HepG2 (cell line): ENCODE data around the gene RNF4. TPM values are rescaled to one million over a fixed set of nuclear protein-coding genes. Genes with fewer than 3 reads are reported as not detected.

Experiments used
- CBX5 ChIP-seq: sonication (generic); formaldehyde crosslinking; IDR thresholded peaks from 2 replicates; pipeline ENCODE4 v1.4.0; 2020; ENCODE audit warnings: missing genetic modification reagents, borderline replicate concordance
- ELF4 ChIP-seq: sonication (generic); formaldehyde crosslinking; IDR thresholded peaks from 2 replicates; pipeline ENCODE4 v1.5.0; 2020; ENCODE audit warnings: missing genetic modification reagents, mild to moderate bottlenecking, moderate library complexity, borderline replicate concordance
- MTA1 ChIP-seq: sonication (generic); formaldehyde crosslinking; IDR thresholded peaks from 2 replicates; pipeline ENCODE4 v1.4.0; 2020; ENCODE audit warnings: missing genetic modification reagents, mild to moderate bottlenecking, borderline replicate concordance
- NFATC3 ChIP-seq: sonication (generic); formaldehyde crosslinking; IDR thresholded peaks from 2 replicates; pipeline ENCODE4 v1.5.1; 2020; ENCODE audit warnings: mild to moderate bottlenecking, missing genetic modification reagents
- RAD21 ChIP-seq: fragments of 450-650 bp; formaldehyde crosslinking; IDR thresholded peaks from 2 replicates; pipeline ENCODE4 v1.5.0; 2020; ENCODE audit warnings: mild to moderate bottlenecking
- SAP130 ChIP-seq: IDR thresholded peaks from 2 replicates; pipeline ENCODE4 v1.6.1; 2016; ENCODE audit warnings: low read depth
- SRY ChIP-seq: sonication (generic); formaldehyde crosslinking; IDR thresholded peaks from 2 replicates; pipeline ENCODE4 v1.8.0; 2022; ENCODE audit warnings: mild to moderate bottlenecking, missing genetic modification reagents
- ZBTB21 ChIP-seq: sonication (generic); formaldehyde crosslinking; IDR thresholded peaks from 2 replicates; pipeline ENCODE4 v1.4.0; 2020; ENCODE audit warnings: missing genetic modification reagents
- ZMAT3 ChIP-seq: sonication (generic); formaldehyde crosslinking; conservative IDR thresholded peaks from 2 replicates; pipeline ENCODE4 v1.7.0; 2021; ENCODE audit warnings: missing genetic modification reagents
- ZNF33B ChIP-seq: sonication (generic); formaldehyde crosslinking; IDR thresholded peaks from 2 replicates; pipeline ENCODE4 v1.5.1; 2020; ENCODE audit warnings: mild to moderate bottlenecking, missing genetic modification reagents
- ZNF556 ChIP-seq: sonication (generic); formaldehyde crosslinking; IDR thresholded peaks from 2 replicates; pipeline ENCODE4 v1.4.0; 2020; ENCODE audit warnings: mild to moderate bottlenecking, missing genetic modification reagents, borderline replicate concordance
- ZNF644 ChIP-seq: IDR thresholded peaks from 2 replicates; pipeline ENCODE4 v1.6.1; 2016; ENCODE audit warnings: low read depth
- ZNF660 ChIP-seq: sonication (generic); formaldehyde crosslinking; IDR thresholded peaks from 2 replicates; pipeline ENCODE4 v1.5.1; 2020; ENCODE audit warnings: mild to moderate bottlenecking, low read depth, missing genetic modification reagents, borderline replicate concordance
- polyA plus RNA-seq, 8 experiments: library from polyadenylated mRNA; depleted of rRNA in 3 of 8; stranded (reverse) in 7 of 8; unstranded in 1 of 8; fragments of >200 nt; fragmentation: Illumina TruSeq in 4 of 8; extraction: Trizol in 4 of 8; gene quantifications; 2 replicates each; pipeline versions ENCODE4 v1.2.1 to v1.2.3, GENCODE V29; 2011 to 2016; ENCODE audit warnings: low read depth in 4 of 8, missing spikeins in 1 of 8, mixed read lengths in 1 of 8; ENCODE audit not compliant: insufficient read depth in 1 of 8
- total RNA-seq, 5 experiments: library from RNA; depleted of rRNA; stranded (reverse); fragments of >200 nt; fragmentation: Illumina TruSeq; extraction: Trizol; gene quantifications; 2 replicates each; pipeline ENCODE4 v1.2.3, GENCODE V29; 2016; ENCODE audit warnings: low read depth in 1 of 5
- TF ChIP-seq, protein P1 (sequence below): sonication (generic); formaldehyde crosslinking; IDR thresholded peaks from 2 replicates; pipeline ENCODE4 v1.4.0; 2020; ENCODE audit warnings: mild to moderate bottlenecking, missing genetic modification reagents
- TF ChIP-seq, protein P2 (sequence below): IDR thresholded peaks from 2 replicates; pipeline ENCODE4 v1.6.1; 2018; ENCODE audit warnings: missing genetic modification reagents
- TF ChIP-seq, protein P3 (sequence below): sonication (generic); formaldehyde crosslinking; IDR thresholded peaks from 2 replicates; pipeline ENCODE4 v1.4.0; 2020; ENCODE audit warnings: mild to moderate bottlenecking, missing genetic modification reagents, borderline replicate concordance
- TF ChIP-seq, protein P4 (sequence below): fragments of 450-650 bp; IDR thresholded peaks from 2 replicates; pipeline ENCODE4 v1.6.1; 2016
- TF ChIP-seq, protein P5 (sequence below): sonication (generic); formaldehyde crosslinking; conservative IDR thresholded peaks from 2 replicates; pipeline ENCODE4 v1.8.1; 2023; ENCODE audit warnings: missing genetic modification reagents

RNF4 gene
- total and polyA plus RNA-seq, 2 of the 13 experiments (the other 11 are each of a cell fraction or from before 2014, with no cell fraction given) = 38.1 to 45.1 TPM

DNA sequence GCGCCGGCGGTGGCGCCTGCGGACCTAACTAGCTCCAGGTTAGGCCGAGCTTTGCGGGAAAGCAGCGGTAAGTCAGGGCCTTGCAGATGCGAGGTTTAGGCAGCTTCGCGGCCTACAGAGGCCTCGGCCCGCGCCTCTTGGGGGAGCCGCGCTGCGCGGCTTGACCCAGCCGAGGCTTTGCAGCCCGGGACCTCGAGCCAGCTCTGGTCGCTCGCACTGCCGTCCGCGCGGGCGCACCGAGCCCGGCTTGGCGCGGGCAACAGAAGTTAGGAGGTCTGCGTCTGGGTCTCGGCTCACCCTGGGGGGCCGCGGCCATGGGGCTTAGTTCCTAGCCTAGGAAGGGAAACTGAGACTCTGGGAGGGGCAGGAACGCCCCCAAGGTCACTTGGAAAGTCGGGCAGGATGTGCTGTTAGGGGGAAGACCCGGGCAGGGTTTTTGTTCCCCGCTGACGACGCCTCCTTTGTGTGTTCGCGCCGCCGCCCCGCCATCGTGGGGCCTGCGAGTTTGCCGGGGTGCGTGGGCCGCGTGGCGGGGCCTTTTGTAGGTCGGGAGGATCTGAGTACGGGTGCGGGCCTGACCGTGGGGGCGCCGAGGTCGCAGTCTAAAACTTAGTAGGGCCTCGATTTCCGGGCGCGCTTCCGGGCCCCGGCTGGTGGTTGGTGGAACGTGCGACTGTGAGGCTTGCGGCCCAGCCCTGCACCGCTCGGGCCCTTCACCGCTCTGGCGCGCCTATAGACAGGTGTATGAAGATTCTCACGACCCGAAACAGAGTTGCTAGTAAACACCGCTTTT, 482 bp downstream of the RNF4 start (continued):
- TF ChIP-seq RAD21 = no peak
- peak; percentile 33; the same call in 1 of the 2 replicates for TF ChIP-seq ELF4 (CRISPR knock-in tag)
- TF ChIP-seq SAP130 (CRISPR knock-in tag) = peak; percentile 69
- TF ChIP-seq ZNF660 (CRISPR knock-in tag) = no peak
- no peak for TF ChIP-seq ZNF644 (CRISPR knock-in tag)
- TF ChIP-seq, protein P1, sequence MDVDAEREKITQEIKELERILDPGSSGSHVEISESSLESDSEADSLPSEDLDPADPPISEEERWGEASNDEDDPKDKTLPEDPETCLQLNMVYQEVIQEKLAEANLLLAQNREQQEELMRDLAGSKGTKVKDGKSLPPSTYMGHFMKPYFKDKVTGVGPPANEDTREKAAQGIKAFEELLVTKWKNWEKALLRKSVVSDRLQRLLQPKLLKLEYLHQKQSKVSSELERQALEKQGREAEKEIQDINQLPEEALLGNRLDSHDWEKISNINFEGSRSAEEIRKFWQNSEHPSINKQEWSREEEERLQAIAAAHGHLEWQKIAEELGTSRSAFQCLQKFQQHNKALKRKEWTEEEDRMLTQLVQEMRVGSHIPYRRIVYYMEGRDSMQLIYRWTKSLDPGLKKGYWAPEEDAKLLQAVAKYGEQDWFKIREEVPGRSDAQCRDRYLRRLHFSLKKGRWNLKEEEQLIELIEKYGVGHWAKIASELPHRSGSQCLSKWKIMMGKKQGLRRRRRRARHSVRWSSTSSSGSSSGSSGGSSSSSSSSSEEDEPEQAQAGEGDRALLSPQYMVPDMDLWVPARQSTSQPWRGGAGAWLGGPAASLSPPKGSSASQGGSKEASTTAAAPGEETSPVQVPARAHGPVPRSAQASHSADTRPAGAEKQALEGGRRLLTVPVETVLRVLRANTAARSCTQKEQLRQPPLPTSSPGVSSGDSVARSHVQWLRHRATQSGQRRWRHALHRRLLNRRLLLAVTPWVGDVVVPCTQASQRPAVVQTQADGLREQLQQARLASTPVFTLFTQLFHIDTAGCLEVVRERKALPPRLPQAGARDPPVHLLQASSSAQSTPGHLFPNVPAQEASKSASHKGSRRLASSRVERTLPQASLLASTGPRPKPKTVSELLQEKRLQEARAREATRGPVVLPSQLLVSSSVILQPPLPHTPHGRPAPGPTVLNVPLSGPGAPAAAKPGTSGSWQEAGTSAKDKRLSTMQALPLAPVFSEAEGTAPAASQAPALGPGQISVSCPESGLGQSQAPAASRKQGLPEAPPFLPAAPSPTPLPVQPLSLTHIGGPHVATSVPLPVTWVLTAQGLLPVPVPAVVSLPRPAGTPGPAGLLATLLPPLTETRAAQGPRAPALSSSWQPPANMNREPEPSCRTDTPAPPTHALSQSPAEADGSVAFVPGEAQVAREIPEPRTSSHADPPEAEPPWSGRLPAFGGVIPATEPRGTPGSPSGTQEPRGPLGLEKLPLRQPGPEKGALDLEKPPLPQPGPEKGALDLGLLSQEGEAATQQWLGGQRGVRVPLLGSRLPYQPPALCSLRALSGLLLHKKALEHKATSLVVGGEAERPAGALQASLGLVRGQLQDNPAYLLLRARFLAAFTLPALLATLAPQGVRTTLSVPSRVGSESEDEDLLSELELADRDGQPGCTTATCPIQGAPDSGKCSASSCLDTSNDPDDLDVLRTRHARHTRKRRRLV (CRISPR knock-in tag) = no peak
- no peak for TF ChIP-seq ZBTB21
- TF ChIP-seq, protein P2, sequence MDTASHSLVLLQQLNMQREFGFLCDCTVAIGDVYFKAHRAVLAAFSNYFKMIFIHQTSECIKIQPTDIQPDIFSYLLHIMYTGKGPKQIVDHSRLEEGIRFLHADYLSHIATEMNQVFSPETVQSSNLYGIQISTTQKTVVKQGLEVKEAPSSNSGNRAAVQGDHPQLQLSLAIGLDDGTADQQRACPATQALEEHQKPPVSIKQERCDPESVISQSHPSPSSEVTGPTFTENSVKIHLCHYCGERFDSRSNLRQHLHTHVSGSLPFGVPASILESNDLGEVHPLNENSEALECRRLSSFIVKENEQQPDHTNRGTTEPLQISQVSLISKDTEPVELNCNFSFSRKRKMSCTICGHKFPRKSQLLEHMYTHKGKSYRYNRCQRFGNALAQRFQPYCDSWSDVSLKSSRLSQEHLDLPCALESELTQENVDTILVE (CRISPR knock-in tag) = no peak
- TF ChIP-seq MTA1 (CRISPR knock-in tag) = 0 out of 2 replicates have a peak, but pooled peaks have one; percentile 3
- TF ChIP-seq CBX5 (CRISPR knock-in tag) = 0 out of 2 replicates have a peak, but pooled peaks have one; percentile 37
- peak; percentile 86; the same call in 1 of the 2 replicates for TF ChIP-seq ZMAT3 (CRISPR knock-in tag)
- TF ChIP-seq NFATC3 = no peak
- TF ChIP-seq, protein P3, sequence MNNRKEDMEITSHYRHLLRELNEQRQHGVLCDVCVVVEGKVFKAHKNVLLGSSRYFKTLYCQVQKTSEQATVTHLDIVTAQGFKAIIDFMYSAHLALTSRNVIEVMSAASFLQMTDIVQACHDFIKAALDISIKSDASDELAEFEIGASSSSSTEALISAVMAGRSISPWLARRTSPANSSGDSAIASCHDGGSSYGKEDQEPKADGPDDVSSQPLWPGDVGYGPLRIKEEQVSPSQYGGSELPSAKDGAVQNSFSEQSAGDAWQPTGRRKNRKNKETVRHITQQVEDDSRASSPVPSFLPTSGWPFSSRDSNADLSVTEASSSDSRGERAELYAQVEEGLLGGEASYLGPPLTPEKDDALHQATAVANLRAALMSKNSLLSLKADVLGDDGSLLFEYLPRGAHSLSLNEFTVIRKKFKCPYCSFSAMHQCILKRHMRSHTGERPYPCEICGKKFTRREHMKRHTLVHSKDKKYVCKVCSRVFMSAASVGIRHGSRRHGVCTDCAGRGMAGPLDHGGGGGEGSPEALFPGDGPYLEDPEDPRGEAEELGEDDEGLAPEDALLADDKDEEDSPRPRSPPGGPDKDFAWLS (CRISPR knock-in tag) = no peak
- TF ChIP-seq ZNF33B (CRISPR knock-in tag) = no peak
- TF ChIP-seq ZNF556 (CRISPR knock-in tag) = 0 out of 2 replicates have a peak, but pooled peaks have one; percentile 23
- TF ChIP-seq SRY (CRISPR knock-in tag) = 0 out of 2 replicates have a peak, but pooled peaks have one; percentile 68
- TF ChIP-seq, protein P4, sequence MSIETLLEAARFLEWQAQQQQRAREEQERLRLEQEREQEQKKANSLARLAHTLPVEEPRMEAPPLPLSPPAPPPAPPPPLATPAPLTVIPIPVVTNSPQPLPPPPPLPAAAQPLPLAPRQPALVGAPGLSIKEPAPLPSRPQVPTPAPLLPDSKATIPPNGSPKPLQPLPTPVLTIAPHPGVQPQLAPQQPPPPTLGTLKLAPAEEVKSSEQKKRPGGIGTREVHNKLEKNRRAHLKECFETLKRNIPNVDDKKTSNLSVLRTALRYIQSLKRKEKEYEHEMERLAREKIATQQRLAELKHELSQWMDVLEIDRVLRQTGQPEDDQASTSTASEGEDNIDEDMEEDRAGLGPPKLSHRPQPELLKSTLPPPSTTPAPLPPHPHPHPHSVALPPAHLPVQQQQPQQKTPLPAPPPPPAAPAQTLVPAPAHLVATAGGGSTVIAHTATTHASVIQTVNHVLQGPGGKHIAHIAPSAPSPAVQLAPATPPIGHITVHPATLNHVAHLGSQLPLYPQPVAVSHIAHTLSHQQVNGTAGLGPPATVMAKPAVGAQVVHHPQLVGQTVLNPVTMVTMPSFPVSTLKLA = no peak
- TF ChIP-seq, protein P5, sequence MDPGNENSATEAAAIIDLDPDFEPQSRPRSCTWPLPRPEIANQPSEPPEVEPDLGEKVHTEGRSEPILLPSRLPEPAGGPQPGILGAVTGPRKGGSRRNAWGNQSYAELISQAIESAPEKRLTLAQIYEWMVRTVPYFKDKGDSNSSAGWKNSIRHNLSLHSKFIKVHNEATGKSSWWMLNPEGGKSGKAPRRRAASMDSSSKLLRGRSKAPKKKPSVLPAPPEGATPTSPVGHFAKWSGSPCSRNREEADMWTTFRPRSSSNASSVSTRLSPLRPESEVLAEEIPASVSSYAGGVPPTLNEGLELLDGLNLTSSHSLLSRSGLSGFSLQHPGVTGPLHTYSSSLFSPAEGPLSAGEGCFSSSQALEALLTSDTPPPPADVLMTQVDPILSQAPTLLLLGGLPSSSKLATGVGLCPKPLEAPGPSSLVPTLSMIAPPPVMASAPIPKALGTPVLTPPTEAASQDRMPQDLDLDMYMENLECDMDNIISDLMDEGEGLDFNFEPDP (CRISPR knock-in tag) = 0 out of 2 replicates have a peak, but pooled peaks have one; percentile 40
